Stimulated activated CD8-positive, alpha-beta memory T cell treated with anti-CD3 and anti-CD28 coated beads, Interleukin-7, amount 100 ng/mL, for 48 hours (primary cell): Measurements from ENCODE around the gene POLR1A.

Experiments
- DNase-seq, 2 donors: peaks; one replicate each; pipeline ENCODE4 v3.0.0-alpha.2; 2020; ENCODE audit warnings: low read depth in 1 of 2; ENCODE audit errors: extremely low read depth in 1 of 2

Gene POLR1A

DNA sequence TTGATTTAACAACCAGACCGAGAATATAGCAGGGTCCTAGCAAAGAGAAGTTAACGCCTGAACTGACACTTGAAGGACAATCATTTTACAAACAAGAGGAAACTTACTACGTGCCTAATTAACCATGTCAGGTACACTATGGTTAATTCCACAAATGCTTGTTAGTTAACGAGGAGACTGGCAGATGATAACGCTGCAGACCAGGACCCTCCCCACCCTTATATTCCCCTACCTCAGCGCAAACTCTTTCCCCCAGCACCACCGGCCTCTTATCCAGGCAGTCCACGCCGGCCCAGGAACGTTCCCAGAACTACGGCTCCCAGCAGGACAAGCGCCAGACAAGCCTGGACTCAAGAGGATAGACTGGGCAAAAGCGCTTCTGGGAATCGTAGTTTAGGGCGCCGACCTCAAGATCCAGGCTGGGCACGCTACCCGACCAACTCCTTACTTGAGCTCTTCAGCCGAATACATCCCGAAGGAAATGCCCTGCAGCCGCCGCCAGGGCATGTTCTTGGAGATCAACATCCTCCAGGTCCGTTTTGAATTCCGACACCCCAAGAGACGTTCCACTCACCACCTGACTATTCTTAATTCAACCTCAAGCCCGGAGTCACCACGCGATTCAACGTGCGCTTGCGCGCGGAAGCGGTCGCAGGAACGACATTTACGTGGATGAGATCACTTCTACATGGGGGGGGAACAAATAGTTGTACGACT, at the start of gene POLR1A:
Gene POLR1A, minus strand, starts transcription at position 635 of the 717 bp plus-strand sequence. Its CDS starts 110 bp downstream, at position 525.
- peak; percentile 63 to 77 for DNase-seq

DNA sequence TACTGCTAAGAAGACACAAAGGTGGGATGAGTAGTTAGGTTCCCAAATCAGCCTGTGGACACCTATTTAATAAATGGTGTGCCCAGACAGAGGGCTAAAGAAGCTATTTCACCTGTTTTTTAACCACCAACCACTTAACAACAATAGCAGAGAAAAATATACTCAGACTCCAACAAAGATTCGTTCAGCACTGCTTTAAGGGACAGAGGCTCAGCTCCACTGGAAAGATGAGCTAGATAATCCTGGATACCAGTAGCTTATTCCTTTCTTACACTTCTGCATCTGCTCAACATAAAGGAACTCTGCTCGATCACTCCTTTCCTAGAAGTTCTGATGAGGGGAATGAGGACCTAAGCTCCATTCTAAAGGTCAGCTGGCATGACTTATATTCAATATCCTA, 44.8 kb upstream of the POLR1A start:
- DNase-seq = no peak

DNA sequence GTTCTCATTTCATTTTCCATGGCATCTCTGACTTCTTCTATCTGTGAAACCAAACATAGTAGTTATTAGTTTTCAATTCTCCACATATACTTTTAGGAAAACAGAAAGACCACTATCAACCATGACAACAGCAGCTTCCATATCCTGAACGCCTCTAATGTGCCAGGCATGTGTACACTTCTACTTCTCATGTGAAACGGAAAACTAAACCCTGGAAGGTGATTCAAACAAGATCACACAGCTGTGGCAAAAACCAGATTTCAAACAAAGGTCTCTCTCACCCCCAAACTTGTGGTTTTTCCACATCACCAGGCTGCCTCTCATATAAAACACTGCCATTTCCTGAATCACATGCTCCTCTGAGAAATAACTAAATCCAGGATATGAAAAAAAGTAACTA, 42.1 kb upstream of the POLR1A start:
- no peak for DNase-seq

DNA sequence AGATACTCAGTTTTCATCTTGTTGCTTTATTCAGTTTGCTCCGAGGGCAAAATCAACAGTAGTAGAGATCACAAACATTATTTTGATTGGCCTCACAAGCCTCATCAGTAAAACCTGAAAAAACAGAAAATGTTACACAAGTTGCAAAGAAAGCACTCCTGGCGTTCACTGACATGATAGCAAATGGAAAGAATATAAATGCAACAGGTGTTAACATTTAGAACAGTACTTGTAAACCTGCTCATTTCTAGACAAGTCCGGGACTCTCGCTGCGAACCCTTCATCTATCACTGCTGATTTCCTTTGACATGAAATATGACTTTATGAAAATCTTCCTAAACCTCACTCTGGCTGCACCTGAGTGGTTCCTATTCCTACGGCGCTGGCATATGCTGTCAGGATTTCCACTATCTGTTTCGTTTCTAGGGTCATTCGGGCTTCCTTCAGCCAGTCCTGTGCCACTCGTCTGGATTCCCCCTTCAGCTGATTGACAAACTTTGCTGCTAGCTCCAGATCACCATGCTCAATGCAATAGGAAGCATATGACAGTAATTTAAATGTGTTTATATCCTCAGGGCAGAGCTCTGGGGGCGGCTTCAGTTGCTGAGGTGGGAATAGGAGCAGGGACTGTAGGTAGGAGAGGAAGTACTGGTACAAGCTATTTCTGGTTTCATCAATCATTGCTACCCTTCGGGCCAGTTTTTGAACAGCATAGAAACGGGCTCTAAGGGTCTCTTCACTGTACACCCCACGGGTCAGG, 38.4 kb upstream of the POLR1A start:
- no peak for DNase-seq

DNA sequence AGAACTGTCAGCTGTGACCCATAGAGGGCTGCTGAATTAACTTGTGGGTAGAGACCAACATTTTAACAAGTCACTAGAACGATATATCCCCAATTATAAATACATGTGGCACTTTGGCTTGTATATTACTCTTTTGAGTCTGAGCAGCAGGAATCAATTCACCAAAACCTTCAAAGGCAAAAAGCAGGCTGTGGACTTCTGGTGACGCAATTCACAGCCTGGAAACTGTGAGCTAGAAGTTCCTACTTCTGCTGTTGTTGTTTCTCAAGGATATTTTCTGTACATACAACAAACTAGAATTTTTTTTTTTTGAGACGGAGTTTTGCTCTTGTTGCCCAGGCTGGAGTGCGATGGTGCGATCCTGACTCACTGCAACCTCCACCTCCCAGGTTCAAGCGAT, 37.6 kb upstream of the POLR1A start:
- no peak for DNase-seq

DNA sequence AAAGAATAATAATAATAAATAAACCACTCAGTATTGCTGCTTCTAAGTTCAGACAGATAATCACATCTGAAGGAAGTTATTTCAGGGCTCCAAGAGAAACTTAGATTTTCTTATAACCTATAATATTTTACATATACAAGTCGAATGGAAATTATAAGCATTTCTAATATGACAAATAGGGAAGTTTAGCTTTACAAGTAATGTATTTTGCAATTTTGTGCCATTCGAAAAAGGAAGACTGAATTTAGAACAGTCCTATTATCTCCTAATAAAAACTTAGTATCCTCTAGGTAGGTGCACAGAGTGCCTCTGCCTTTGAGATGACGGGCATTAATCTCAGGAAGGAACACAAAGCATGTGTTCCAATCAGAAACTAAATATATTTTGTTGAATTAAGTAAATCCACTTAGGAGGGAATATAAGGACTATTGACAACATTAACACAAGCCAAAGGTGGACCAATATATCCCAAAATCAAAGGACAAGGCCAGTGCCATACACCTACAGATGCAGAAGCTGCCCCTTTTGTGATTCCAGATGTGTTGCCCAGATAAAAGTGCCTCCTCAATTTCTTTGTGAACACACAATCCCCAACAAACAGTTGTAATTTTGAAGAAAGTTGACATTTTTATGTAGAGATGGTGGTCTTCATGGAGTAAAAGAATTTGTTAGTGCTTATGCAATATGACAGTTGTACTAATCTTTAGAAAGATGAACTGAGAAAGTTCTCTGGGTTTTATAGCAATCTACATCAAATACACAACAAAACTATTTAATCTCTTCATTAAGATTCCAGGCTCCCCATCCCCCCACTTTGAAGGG, 37.0 kb upstream of the POLR1A start:
- DNase-seq = no peak

DNA sequence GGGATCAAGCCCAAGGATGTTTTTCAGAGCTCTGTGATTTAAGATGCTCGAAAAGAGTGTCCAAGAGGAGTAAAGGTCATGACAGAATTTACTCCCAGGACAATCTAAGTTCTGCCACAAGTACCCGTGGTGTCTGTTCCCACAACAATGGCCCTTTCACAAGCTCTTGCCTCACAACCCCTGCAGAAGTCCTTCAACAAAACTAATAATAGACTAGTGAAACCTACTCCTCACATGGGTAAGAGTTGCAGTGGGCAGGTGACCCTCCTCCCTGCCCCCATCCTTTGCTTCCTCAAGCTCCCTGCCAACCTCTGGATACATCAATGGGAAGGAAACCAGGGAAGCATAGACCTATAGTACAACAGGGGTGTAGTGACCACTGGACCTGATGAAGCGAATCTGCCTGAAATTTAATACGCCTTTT, 35.3 kb upstream of the POLR1A start:
- no peak for DNase-seq

DNA sequence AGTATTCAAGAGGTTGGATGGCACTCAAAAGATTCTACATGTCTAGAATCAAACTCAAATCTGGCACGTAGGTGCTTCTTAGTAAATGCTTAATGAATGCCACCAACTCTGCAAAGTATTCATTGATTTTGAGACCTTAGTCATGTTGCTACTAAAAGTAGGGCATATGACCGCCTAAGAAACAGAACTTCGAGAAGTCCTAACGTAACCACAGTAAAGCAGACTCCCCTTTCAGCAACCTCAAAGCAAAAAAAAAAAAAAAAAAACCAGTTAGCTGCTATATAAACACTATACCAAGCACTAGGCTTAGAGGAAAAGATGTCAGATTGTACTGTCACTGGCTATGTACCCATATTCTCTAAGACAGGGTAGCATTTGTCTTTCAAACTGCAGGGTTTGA, 34.3 kb upstream of the POLR1A start:
- no peak for DNase-seq

DNA sequence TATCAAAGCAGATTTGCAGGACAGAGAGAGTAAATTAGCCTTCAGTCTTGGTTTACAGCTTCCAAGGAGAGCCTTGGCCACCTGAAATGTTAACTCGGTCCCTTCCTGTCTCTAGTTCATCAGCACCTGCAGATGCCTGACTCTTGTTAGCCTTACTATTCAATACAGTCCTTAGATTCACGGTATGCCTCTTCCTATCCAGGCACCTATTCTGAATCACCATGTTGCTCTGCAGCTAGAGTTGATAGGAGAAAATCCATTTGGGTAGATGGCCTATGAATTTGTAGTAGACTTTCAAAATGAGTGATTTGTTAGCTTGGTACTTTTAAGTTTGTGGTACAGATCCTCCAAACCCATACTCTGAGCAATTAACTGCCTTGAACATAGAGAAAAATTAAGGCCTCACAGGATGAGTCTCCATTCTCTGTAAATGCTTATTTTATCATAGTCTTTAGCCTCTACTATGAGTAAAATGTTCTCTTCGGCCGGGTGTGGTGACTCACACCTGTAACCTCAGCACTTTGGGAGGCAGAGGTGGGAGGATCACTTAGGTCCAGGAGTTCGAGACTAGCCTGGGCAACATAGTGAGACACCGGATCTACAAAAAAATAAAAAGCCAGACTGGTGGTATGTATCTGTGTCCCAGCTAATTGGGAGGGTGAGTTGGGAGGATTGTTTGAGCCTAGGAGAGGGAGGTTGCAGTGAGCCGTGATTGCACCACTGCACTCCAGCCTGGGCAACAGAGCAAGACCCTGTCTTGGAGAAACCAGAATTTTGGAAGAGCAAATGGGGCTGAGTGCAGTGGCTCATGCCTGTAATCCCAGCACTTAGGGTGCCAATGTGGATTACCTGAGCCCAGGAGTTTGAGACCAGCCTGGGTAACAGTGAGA, 33.3 kb upstream of the POLR1A start:
- no peak for DNase-seq

DNA sequence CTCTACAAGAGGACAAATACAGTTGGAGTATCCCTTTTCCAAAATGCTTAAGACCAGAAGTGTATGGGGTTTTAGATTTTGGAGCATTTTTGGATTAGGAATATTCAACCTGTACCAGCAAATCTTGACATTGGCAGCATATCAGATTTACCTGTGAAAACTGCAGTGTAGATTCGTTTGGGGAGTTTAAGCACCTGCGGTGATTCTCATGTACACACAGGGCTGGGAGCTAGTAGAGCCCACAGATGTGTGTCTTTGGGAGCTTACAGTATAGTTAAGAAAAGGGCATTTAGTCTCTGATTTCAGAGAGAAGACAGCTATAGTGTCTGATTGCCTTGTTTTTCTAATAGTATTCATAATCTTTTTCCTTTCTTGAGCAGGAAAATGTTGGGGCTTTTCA, 30.5 kb upstream of the POLR1A start:
- DNase-seq = no peak

DNA sequence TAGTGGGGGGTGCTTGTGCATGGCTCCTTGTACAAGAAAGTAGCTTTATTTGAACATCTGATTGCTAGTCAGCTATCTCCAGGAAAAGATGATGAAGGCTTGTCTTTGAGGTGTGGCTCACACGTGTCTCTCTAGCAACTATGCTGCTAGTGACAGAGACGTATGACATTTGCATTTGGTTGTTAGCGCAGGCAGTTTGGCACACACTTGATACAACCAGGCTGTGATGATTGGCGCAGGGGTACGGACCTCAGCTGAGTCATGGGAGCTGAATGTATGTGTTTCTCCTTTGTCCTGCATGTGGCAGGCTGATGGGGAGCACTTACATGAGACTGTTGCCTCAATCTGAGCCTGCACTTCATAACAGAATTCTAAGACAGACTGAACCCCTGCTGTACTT, 30.0 kb upstream of the POLR1A start:
- no peak for DNase-seq

DNA sequence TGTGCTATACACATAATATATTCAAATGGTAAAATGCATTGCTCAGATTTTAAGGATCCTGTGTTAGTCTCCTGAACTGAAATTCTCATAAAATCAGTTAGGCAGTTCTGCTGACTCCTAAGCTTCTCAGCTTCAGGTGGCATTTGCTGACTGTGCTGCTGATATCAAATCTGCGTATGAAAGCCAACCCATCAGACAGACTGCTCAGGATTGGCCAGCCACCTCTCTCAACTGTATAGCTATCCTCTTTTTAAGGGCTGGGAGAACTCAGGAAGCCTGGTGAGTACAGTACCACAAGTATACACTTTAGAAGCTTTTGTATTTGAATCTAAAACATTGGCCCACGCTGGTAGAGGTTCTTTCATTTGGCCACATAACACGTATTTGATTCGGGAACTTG, 29.0 kb upstream of the POLR1A start:
- DNase-seq = no peak

DNA sequence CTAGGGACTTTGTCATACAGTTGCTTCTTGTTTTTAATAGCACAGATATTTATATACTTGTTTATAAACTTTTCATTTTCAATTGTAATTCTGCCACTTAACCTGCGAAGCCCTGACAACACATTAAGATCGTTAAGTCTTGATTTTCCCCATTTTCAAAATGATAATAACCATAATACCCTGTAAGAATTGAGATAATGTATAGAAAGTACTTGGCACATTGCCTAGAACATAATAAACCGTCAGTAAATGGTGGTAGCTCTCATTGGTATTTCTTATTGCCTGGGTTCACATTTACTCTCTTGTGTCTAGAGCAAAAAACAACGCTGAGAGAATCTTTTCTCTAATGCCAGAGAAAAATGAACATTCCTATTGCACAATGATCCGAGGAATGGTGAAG, 19.0 kb upstream of the POLR1A start:
- no peak for DNase-seq

DNA sequence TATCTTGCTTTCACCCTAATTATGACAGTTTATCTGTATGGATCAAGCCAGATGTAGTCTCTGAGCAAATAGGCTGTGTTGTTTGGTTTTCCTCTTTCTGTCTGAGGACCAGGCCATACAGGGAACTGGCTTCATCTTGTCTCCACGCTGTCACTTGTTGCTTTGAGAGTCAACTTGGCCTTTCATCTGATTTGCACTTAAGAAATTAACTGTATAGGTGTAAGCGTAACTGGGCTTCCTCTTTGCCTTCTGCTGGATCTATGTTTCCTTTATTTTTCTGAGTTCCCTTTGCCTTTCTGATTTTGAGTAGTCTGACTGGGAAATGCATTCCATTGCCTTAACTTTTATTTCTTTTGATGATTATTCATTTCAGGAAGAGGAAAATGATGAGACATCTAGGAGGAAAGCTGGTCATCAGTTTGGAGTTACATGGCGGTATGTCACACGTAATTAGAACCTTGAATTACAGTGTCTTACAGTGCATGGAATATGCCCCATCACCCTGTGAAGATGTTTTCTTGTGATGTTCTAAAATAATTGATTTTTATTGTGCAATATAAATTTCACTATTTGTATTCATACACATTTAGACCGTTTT, 17.7 kb upstream of the POLR1A start:
- no peak for DNase-seq

DNA sequence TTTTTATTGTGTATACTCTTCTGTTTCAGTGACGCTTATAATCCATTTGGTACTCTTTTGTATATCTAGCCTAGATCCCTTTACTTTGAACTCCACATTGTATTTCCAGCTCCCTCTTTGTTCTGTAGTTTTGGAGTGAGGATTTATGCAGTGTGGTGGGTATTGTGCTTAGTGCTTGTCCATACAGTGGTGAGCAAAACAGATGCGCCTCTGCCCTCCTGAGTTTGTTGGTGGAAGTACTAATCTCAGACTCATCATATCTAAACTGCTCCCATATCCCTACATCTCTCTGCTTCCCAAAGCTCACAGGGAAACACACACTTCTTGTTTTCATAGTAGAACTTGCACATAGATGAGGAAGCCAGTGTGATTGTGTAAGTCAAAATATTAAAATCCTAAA, 12.4 kb upstream of the POLR1A start:
- DNase-seq = no peak

DNA sequence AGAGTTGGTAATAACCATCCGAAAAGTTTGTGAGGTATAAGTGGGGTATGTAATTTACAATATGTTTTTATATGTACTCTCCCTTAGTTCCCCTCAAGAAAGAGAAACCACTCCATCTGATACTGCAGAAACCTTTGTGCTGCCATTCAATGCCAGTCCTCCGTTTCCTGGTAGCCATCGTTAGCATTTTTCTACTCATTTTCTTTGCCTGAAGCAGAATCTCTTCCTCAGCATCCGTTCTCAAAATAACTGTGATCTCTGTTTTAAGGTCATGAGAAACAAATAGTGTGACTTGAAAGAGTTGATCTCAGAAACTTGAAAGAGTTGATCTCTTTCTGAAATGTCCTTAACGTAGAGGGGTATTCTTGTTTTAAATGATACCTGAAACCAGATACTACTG, 1.3 kb upstream of the POLR1A start:
- DNase-seq = no peak

DNA sequence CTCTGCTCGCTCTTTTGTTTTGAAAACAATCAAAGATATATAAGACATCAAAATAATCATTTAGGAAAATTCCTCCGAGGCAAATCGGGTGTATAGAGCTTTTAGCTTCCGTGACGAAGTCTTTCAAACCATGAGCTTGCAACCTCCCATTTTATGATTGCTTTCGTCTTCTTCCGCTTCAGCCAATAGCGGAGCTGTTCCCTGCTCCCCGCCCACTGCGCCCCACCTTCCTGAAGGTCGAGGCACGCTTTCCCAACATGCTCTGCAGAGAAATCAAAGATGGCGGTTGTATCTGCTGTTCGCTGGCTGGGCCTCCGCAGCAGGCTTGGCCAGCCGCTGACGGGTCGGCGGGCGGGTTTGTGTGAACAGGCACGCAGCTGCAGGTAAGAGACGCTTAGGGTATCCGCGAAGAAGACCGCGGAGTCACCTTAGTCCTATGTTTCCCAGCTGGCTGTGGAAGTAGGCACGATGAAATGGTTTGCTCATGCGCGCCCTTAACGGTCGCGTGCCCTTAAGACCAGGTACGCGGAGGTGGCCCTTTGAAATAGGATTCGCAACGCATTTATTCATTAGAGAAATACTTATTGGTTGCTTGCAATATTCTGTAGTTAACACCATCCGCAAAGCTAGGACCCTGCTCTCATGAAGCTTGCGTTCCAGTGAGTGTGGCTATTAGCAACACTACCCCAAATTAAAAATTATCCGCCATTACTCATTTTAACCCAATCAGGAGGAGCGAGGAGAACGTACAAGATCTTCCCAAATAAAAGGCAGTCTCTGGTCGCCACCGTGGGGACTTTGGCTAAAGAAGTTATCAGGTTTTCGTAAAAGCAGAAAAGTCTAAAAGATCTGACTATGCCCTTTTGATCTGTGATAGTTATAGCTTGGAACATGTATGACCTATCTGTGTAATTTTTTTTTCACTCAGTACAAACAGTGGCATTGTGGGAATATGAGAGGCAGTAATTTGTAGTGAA, 571 bp upstream of the POLR1A start, which contains the start of gene PTCD3:
Gene PTCD3, plus strand, starts transcription at position 267 of the 977 bp plus-strand sequence. Its CDS starts 13 bp downstream, at position 280.
- peak; percentile 84 to 95 for DNase-seq

DNA sequence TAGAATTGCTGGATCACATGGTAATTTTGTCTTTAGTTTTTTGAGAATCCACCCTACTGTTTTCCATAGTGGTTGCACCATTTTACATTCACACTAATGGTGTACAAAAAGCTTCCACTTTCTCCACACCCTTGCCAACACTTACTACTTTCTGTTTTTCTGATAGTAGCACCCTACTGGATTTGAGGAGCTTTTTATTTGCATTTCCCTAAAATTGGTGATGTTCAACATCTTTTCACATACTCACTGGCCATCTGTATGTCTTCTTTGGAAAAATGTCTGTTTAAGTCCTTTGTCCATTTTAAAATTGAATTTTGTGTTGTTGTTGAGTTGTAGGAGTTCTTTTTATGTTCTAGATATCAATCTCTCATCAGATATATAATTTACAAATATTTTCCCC, 3.5 kb downstream of the POLR1A start:
- no peak for DNase-seq

DNA sequence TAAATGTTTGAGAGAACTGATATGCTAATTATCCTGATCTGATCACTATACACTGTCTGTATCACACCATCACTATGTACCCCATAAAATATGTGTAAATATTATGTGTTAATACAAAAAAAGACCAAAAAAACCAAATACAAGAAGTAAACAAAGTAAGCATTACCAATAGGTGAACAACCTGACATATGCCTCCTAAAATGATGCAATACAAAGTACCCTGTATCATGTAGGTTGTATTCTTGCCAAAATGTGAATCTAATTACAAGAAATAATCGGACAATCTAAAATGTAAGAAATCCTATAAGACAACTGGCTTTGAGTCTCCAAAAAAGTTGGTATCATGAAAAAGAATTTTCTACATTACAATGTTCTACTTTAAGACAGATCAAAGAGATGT, 7.8 kb downstream of the POLR1A start:
- no peak for DNase-seq
